Body of pancreas (tissue), 4 donors: ENCODE measurements around the gene CENPM. TPM values are rescaled to one million over a fixed set of nuclear protein-coding genes. Genes with fewer than 3 reads are reported as not detected.

Experiments used
- ATAC-seq: fragments of 150-250 bp; one replicate; pipeline ENCODE4 v1.9.1; 2016
- DNase-seq, 4 donors: peaks; one replicate each; pipeline ENCODE4 v3.0.0-alpha.2; 2019
- H3K27ac ChIP-seq, 4 donors: fragments of 200-600 bp; sonication (generic); 1 replicate in 3 of 4; 2 replicates in 1 of 4; pipeline versions ENCODE4 v1.5.1 to v1.6.1; 2016 to 2019; ENCODE audit warnings: mild to moderate bottlenecking in 1 of 4, mixed read lengths in 1 of 4, moderate library complexity in 1 of 4
- H3K27me3 ChIP-seq, 2 donors: fragments of 200-600 bp; sonication (generic); one replicate each; pipeline ENCODE4 v1.6.0; 2016; ENCODE audit warnings: mild to moderate bottlenecking in 1 of 2
- H3K36me3 ChIP-seq, 2 donors: fragments of 200-600 bp; sonication (generic); replicated peaks in 1 of 2; 2 replicates each; pipeline ENCODE4 v1.5.1; 2016; ENCODE audit warnings: low read depth in 2 of 2; ENCODE audit not compliant: insufficient read depth in 1 of 2
- H3K4me1 ChIP-seq: fragments of 200-600 bp; sonication (generic); one replicate; pipeline ENCODE4 v1.6.0; 2016
- H3K4me3 ChIP-seq, 2 donors: fragments of 200-600 bp; sonication (generic); 1 replicate in 1 of 2; 2 replicates in 1 of 2; pipeline ENCODE4 v1.5.1; 2016 to 2019
- H3K9me3 ChIP-seq, 3 donors: fragments of 200-600 bp; sonication (generic); 1 replicate in 2 of 3; 2 replicates in 1 of 3; pipeline ENCODE4 v1.5.1; 2016
- CTCF ChIP-seq, 7 experiments: fragments of 450-650 bp in 4 of 7; fragments of 200-600 bp in 3 of 7; sonication (generic) in 3 of 7; IDR thresholded peaks; one replicate each; pipeline ENCODE4 v1.5.1; 2016 to 2019; ENCODE audit warnings: antibody characterized with exemption in 7 of 7
- POLR2A ChIP-seq, 3 donors: fragments of 450-650 bp; IDR thresholded peaks; one replicate each; pipeline ENCODE4 v1.6.1; 2016; ENCODE audit warnings: antibody characterized with exemption in 3 of 3, mild to moderate bottlenecking in 2 of 3
- WGBS, 2 donors: methylation state at CpG; one replicate each; pipeline ENCODE4 v1.1.5; 2017; 5-methylcytosine and 5-hydroxymethylcytosine counted together
- intact Hi-C: fragments of 100-400 bp; cut with DNase I; formaldehyde crosslinking; loops from one replicate; pipeline ENCODE4 v1.15.1; 2023
- total RNA-seq, 2 donors: library from RNA; depleted of rRNA; stranded (reverse); fragments of >200 nt; gene quantifications; one replicate each; pipeline ENCODE4 v1.1.0, GENCODE V29; 2016

The CENPM gene
- total RNA-seq, 2 donors from 2014 or later = not detected

DNA sequence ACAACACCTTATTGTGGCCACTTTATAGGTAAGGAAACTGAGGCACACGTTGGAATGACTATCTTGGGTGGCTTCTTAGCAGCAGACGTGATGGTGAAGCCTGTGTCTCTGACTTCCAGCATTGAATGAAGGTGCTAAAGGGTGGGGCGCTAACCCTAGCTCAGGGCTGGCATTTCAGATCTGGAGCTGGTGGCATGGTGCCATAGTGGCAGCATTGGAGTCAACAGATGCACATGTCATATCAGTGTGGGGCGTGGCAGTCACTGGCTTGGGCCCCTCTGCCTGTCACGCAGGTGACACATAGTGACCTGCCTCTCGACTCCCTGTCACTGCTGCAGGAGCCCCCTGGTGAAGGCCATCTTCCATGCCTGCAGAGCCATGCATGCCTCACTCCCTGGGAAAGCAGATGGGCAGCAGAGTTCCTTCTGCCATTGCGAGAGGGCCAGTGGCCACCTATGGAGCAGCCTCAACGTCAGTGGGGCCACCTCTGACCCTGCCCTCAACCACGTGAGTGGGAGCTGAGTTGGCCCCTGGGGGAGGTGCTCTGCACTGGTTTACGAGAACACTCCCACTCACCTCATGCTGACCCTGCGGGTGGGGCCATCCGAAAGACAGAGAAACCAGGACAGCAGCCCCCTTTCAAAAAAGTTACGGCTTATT is 46.8 kb downstream of the CENPM start:
- no peaks in the 10 kb centered on the region for H3K4me1 ChIP-seq
- TF ChIP-seq CTCF (IDR thresholded peaks at IDR 0.05) (no peak), POLR2A (IDR thresholded peaks at IDR 0.05) (no peak)
- ATAC-seq = no peak
- DNase-seq = no peak
- no peak overlapping the region for H3K27ac ChIP-seq
- intact Hi-C loops = no loop called here
- H3K36me3 ChIP-seq = peaks cover 20 to 41% of the 10 kb centered on the region in 2 donors
- 84 to 87% methylated on average over 7 to 13 of the region's 13 CpGs for WGBS, 2 donors
- H3K4me3 ChIP-seq = no peak overlapping the region
- H3K9me3 ChIP-seq = no peaks in the 10 kb centered on the region
- H3K27me3 ChIP-seq = no peaks in the 10 kb centered on the region

GRCh38 chr22:41899110-41899509 is 47.8 kb downstream of the CENPM start:
- Histone ChIP-seq H3K27me3 (no peaks in the 10 kb centered on the region), H3K4me3 (no peak overlapping the region), H3K4me1 (no peaks in the 10 kb centered on the region), H3K9me3 (no peaks in the 10 kb centered on the region), H3K36me3 (peaks cover 16 to 35% of the 10 kb centered on the region in 2 donors), H3K27ac (no peak overlapping the region)
- DNase-seq (no peak), ATAC-seq (no peak)
- TF ChIP-seq POLR2A (IDR thresholded peaks at IDR 0.05) = no peak
- no peak for TF ChIP-seq CTCF (IDR thresholded peaks at IDR 0.05)
- WGBS, 2 donors = 89 to 92% methylated on average over 5 of the region's 5 CpGs
- intact Hi-C loops = no loop called here

DNA sequence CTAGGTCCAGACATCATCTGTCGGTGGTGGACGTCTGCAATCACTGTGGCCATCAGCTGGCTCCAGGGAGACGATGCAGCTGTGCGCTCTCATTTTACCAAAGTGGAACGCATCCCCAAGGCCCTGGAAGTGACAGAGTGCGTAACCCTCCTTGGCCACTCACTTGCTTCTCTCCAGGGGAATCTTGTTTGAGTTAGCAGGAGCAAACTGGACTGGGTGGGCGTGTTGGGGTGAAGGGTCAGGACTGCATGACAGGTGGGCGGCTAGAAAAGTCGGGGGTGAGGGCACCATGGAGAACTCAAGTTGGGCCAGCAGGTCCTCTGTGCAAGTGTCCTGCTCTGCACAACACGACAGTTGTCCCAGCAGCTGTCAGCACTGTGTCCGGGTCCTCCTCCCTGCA is 48.3 kb downstream of the CENPM start:
- intact Hi-C loops = no loop called here
- Histone ChIP-seq H3K4me1 (no peaks in the 10 kb centered on the region), H3K36me3 (peaks cover 16 to 35% of the 10 kb centered on the region in 2 donors), H3K9me3 (no peaks in the 10 kb centered on the region), H3K4me3 (no peak overlapping the region), H3K27ac (no peak overlapping the region), H3K27me3 (no peaks in the 10 kb centered on the region)
- TF ChIP-seq CTCF (IDR thresholded peaks at IDR 0.05) (no peak), POLR2A (IDR thresholded peaks at IDR 0.05) (no peak)
- ATAC-seq = no peak
- 89 to 92% methylated on average over 11 of the region's 11 CpGs for WGBS, 2 donors
- no peak for DNase-seq

DNA sequence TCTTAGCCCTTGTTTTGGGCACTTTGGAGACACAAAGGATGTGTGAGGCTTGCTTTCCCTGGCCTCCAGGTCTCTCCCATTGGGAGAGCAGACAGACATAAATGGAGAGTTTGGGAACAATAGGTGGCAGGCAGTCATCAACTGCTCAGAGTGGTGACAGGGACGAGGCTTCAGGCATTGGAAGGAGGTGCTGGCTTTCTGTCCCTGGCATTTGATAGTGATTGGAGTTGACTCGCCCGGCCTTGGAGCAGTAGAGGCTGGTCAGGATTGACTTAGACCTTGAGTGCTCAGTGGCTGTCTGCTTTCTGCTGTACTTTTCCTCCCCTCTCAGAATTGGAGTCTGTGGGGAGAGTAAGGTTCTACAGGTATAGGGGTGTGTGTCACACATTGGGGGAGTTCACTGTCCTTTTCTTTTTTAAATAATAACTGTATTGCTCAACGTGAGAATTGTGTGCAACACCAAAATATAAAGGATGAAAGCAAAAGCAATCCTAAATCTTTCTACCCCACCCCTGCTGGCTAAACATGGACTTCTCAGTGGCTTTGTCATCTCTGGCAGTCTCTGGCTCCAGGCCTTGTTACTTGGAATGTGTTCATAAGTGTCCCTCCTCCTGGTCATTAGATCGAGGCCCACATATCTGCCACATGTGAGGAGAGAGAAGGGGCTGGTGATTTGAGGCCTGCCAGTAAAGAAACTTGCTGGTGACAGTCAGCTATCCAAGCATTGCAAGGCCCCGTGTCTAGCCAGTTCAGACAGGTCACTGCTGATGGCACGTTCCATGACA is 53.2 kb downstream of the CENPM start:
- TF ChIP-seq POLR2A (IDR thresholded peaks at IDR 0.05) (no peak), CTCF (IDR thresholded peaks at IDR 0.05) (no peak)
- Histone ChIP-seq H3K4me3 (no peak overlapping the region), H3K4me1 (no peaks in the 10 kb centered on the region), H3K27me3 (no peaks in the 10 kb centered on the region), H3K27ac (no peak overlapping the region), H3K36me3 (peaks cover 15 to 19% of the 10 kb centered on the region in 2 donors), H3K9me3 (no peaks in the 10 kb centered on the region)
- 81 to 91% methylated on average over 7 of the region's 7 CpGs for WGBS, 2 donors
- ATAC-seq (no peak), DNase-seq (no peak)
- intact Hi-C loops = no loop called here
